H1 (cell line): Measurements from ENCODE around the gene PHC2. TPM values are rescaled to one million over a fixed set of nuclear protein-coding genes. Genes with fewer than 3 reads are reported as not detected.

Experiments used
- CTCF ChIA-PET: fragments of 300-600 bp; sonication (Branson Sonifier 250); formaldehyde crosslinking; loops from one replicate; lab custom pipeline; 2021; ENCODE audit not compliant: partially characterized antibody; lab: Charles Lee
- POLR2A ChIA-PET: fragments of 300-600 bp; sonication (Branson Sonifier 250); formaldehyde crosslinking; loops from one replicate; lab custom pipeline; 2021; ENCODE audit warnings: inconsistent platforms; ENCODE audit not compliant: partially characterized antibody; lab: Charles Lee
- DNase-seq, 2 experiments: peaks; one replicate each; pipeline versions ENCODE4 v3.0.0 to v3.0.0-alpha.2; 2010 to 2022; ENCODE audit warnings: low spot score in 2 of 2, low read depth in 1 of 2, mixed read lengths in 1 of 2
- FAIRE-seq: peaks from 2 replicates; lab custom pipeline; 2011; peaks lifted over from hg19 to GRCh38; lab: Jason Lieb, UNC
- H2AFZ ChIP-seq: 2 replicates; pipeline ENCODE4 v1.8.1; 2012; ENCODE audit warnings: low read length, inconsistent platforms
- H2AK5ac ChIP-seq: 2 replicates; pipeline ENCODE4 v1.6.1; 2013; ENCODE audit warnings: low read depth, low read length
- H2BK120ac ChIP-seq: replicated peaks from 2 replicates; pipeline ENCODE3; 2013; ENCODE audit warnings: low read depth, low read length, inconsistent platforms
- H2BK12ac ChIP-seq: 2 replicates; pipeline ENCODE4 v1.6.1; 2013; ENCODE audit warnings: low read depth, low read length
- H2BK15ac ChIP-seq: 2 replicates; pipeline ENCODE4 v1.6.1; 2013; ENCODE audit warnings: low read length
- H2BK20ac ChIP-seq: 2 replicates; pipeline ENCODE4 v1.6.1; 2013; ENCODE audit warnings: low read length
- H2BK5ac ChIP-seq: 2 replicates; pipeline ENCODE4 v1.6.1; 2013; ENCODE audit warnings: low read depth, low read length
- H3K14ac ChIP-seq: 2 replicates; pipeline ENCODE4 v1.6.1; 2013; ENCODE audit warnings: inconsistent platforms; ENCODE audit not compliant: insufficient read length
- H3K18ac ChIP-seq: 2 replicates; pipeline ENCODE4 v1.6.1; 2013; ENCODE audit warnings: low read length; ENCODE audit errors: extremely low read depth
- H3K23ac ChIP-seq: 2 replicates; pipeline ENCODE4 v1.6.1; 2013; ENCODE audit warnings: inconsistent platforms; ENCODE audit not compliant: insufficient read length
- H3K23me2 ChIP-seq: 2 replicates; pipeline ENCODE4 v1.6.1; 2013; ENCODE audit warnings: low read depth, low read length
- H3K27ac ChIP-seq: 2 replicates; pipeline ENCODE4 v1.6.1; 2011; ENCODE audit warnings: low read depth, low read length, inconsistent platforms
- H3K27me3 ChIP-seq, 4 experiments: replicated peaks in 1 of 4; 1 replicate in 1 of 4; 2 replicates in 3 of 4; pipeline versions ENCODE4 v1.6.1 to v1.8.1; 2011 to 2013; ENCODE audit warnings: low read length in 3 of 4, mild to moderate bottlenecking in 3 of 4, inconsistent platforms in 2 of 4, mixed read lengths in 2 of 4, moderate library complexity in 1 of 4; ENCODE audit not compliant: control insufficient read depth in 3 of 4, insufficient read depth in 3 of 4; ENCODE audit errors: extremely low read depth in 1 of 4
- H3K36me3 ChIP-seq, 4 experiments: 2 replicates each; pipeline versions ENCODE4 v1.6.1 to v1.8.1; 2011 to 2013; ENCODE audit warnings: mild to moderate bottlenecking in 4 of 4, low read length in 3 of 4, moderate library complexity in 2 of 4, control low read depth in 1 of 4, inconsistent platforms in 1 of 4; ENCODE audit not compliant: insufficient read depth in 4 of 4, control insufficient read depth in 2 of 4
- H3K4ac ChIP-seq: replicated peaks from 2 replicates; pipeline ENCODE3; 2013; ENCODE audit warnings: low read length, low read depth, mixed read lengths, inconsistent platforms; ENCODE audit not compliant: insufficient read length
- H3K4me1 ChIP-seq, 4 experiments: replicated peaks in 1 of 4; 1 replicate in 1 of 4; 2 replicates in 3 of 4; pipeline versions ENCODE4 v1.6.1 to v1.8.1; 2011 to 2013; ENCODE audit warnings: low read length in 3 of 4, inconsistent platforms in 2 of 4, mixed read lengths in 1 of 4; ENCODE audit not compliant: insufficient read depth in 4 of 4, control insufficient read depth in 3 of 4
- H3K4me2 ChIP-seq, 2 experiments: 2 replicates each; pipeline versions ENCODE4 v1.6.1 to v1.8.1; 2011 to 2013; ENCODE audit warnings: low read depth in 2 of 2, low read length in 2 of 2, control low read depth in 1 of 2, inconsistent platforms in 1 of 2, mild to moderate bottlenecking in 1 of 2; ENCODE audit not compliant: insufficient read depth in 1 of 2
- H3K4me3 ChIP-seq, 4 experiments: fragments of 200-600, 300-600 bp in 1 of 4; sonication (generic), shearing (Covaris generic), sonication (Bioruptor Twin) in 1 of 4; 2 replicates each; pipeline versions ENCODE4 v1.5.1 to v1.8.1; 2011 to 2016; ENCODE audit warnings: low read length in 4 of 4, low read depth in 3 of 4, control low read depth in 2 of 4, inconsistent platforms in 2 of 4, mild to moderate bottlenecking in 2 of 4, mixed read lengths in 1 of 4, moderate library complexity in 1 of 4; ENCODE audit not compliant: insufficient read depth in 2 of 4; ENCODE audit errors: extremely low read depth in 1 of 4
- H3K56ac ChIP-seq: replicated peaks from 2 replicates; pipeline ENCODE3; 2013; ENCODE audit warnings: low read depth, mild to moderate bottlenecking, mixed read lengths, low read length, inconsistent platforms; ENCODE audit not compliant: insufficient read length
- H3K79me1 ChIP-seq: 2 replicates; pipeline ENCODE4 v1.6.1; 2013; ENCODE audit warnings: low read depth, low read length, control low read depth
- H3K79me2 ChIP-seq, 2 experiments: 2 replicates each; pipeline versions ENCODE4 v1.6.1 to v1.8.1; 2012 to 2013; ENCODE audit warnings: low read length in 2 of 2, mild to moderate bottlenecking in 2 of 2, inconsistent platforms in 1 of 2; ENCODE audit not compliant: insufficient read depth in 2 of 2, control insufficient read depth in 1 of 2
- H3K9ac ChIP-seq, 4 experiments: replicated peaks in 1 of 4; 1 replicate in 1 of 4; 2 replicates in 3 of 4; pipeline versions ENCODE4 v1.6.1 to v1.8.1; 2011 to 2013; ENCODE audit warnings: low read depth in 3 of 4, low read length in 3 of 4, control low read depth in 2 of 4, mild to moderate bottlenecking in 2 of 4, moderate library complexity in 2 of 4, inconsistent platforms in 1 of 4; ENCODE audit errors: extremely low read depth in 1 of 4
- H3K9me3 ChIP-seq, 2 experiments: 2 replicates each; pipeline versions ENCODE4 v1.6.1 to v1.8.1; 2012 to 2013; ENCODE audit warnings: mild to moderate bottlenecking in 2 of 2, moderate library complexity in 2 of 2, control low read depth in 1 of 2, inconsistent platforms in 1 of 2, low read depth in 1 of 2, low read length in 1 of 2, mixed read lengths in 1 of 2; ENCODE audit not compliant: insufficient read depth in 2 of 2
- H4K20me1 ChIP-seq, 2 experiments: replicated peaks in 1 of 2; 2 replicates each; pipeline versions ENCODE3 to v1.8.1; 2011 to 2013; ENCODE audit warnings: inconsistent platforms in 2 of 2, low read length in 2 of 2, mild to moderate bottlenecking in 1 of 2; ENCODE audit not compliant: insufficient read depth in 2 of 2, control insufficient read depth in 1 of 2
- H4K5ac ChIP-seq: 2 replicates; pipeline ENCODE4 v1.6.1; 2013; ENCODE audit warnings: low read length, low read depth, mixed read lengths, inconsistent platforms; ENCODE audit not compliant: insufficient read length
- H4K8ac ChIP-seq: 2 replicates; pipeline ENCODE4 v1.8.0; 2013; ENCODE audit warnings: mild to moderate bottlenecking, moderate library complexity, low read length, inconsistent platforms; ENCODE audit not compliant: insufficient read depth; ENCODE audit errors: extremely low read depth
- H4K91ac ChIP-seq: replicated peaks from 2 replicates; pipeline ENCODE3; 2013; ENCODE audit warnings: low read length, mixed read lengths, inconsistent platforms; ENCODE audit not compliant: insufficient read length
- POLR2A ChIP-seq, 2 experiments: IDR thresholded peaks; 1 replicate in 1 of 2; 2 replicates in 1 of 2; pipeline ENCODE4 v1.6.1; 2011; ENCODE audit warnings: low read depth in 2 of 2, low read length in 2 of 2, mild to moderate bottlenecking in 2 of 2; ENCODE audit errors: control extremely low read depth in 1 of 2
- SRF ChIP-seq: IDR thresholded peaks from 2 replicates; pipeline ENCODE4 v1.6.1; 2011; ENCODE audit warnings: mild to moderate bottlenecking, low read depth, low read length, moderate library complexity
- SUZ12 ChIP-seq: fragments of 200-600 bp; sonication (generic); IDR thresholded peaks from 2 replicates; pipeline ENCODE4 v1.6.1; 2012; ENCODE audit warnings: mild to moderate bottlenecking, inconsistent platforms, low read length, moderate library complexity, mixed read lengths
- TAF7 ChIP-seq: optimal IDR thresholded peaks from 2 replicates; pipeline ENCODE3; 2011; ENCODE audit warnings: low read depth, mild to moderate bottlenecking, inconsistent platforms, low read length, moderate library complexity, borderline replicate concordance
- TBP ChIP-seq: IDR thresholded peaks from 2 replicates; pipeline ENCODE4 v1.6.1; 2011; ENCODE audit warnings: low read depth, low read length, improper control_type of control experiment
- WGBS, 2 experiments: shearing (Covaris generic) in 1 of 2; methylation state at CpG; one replicate each; pipeline versions ENCODE4 v1.1.6 to v1.1.7; 2013 to 2015; ENCODE audit warnings: low lambda C conversion rate in 2 of 2, mixed read lengths in 2 of 2, inconsistent platforms in 1 of 2, low coverage in 1 of 2, missing lambda C conversion rate in 1 of 2; ENCODE audit not compliant: insufficient replicate concordance in 2 of 2, insufficient coverage in 1 of 2, insufficient read length in 1 of 2; ENCODE audit errors: extremely low coverage in 1 of 2, missing lambda C conversion rate in 1 of 2; 5-methylcytosine and 5-hydroxymethylcytosine counted together
- polyA plus RNA-seq, 7 experiments: library from polyadenylated mRNA; depleted of rRNA in 3 of 7; stranded (reverse) in 5 of 7; unstranded in 2 of 7; fragments of >200 nt in 5 of 7; fragments of 200-250 nt in 2 of 7; gene quantifications; 1 replicate in 5 of 7; 2 replicates in 1 of 7; 4 replicates in 1 of 7; pipeline versions ENCODE4 v1.2.1 to v1.2.3, GENCODE V29; 2011 to 2013; ENCODE audit warnings: missing spikeins in 2 of 7, mixed read lengths in 2 of 7
- total RNA-seq: library from RNA; stranded (reverse); fragmentation: NEBNext Ultra II Directional; extraction: Animal tissue kit (Norgen Biotek cat#: 25700); gene quantifications from 2 replicates; pipeline ENCODE4 v1.2.1, GENCODE V29; 2021
- TF ChIP-seq, protein P1 (sequence below): IDR thresholded peaks from 2 replicates; pipeline ENCODE4 v1.6.1; 2011; ENCODE audit warnings: low read depth, mild to moderate bottlenecking, low read length; ENCODE audit not compliant: insufficient read depth

Gene PHC2
- total and polyA plus RNA-seq, 2 of the 8 experiments (the other 6 are each of a cell fraction or from before 2014, with no cell fraction given): 5.6 to 14.2 TPM

- H2AFZ ChIP-seq: no peak overlapping the region
- H2BK5ac ChIP-seq: no peak overlapping the region
- peaks cover 2 to 8% of the 10 kb centered on the region in 2 experiments for H4K20me1 ChIP-seq
- 0 out of 2 replicates have a peak, but pooled peaks cover 3% of the 10 kb centered on the region for H3K79me1 ChIP-seq
- H3K27me3 ChIP-seq: 0 out of 7 replicates have a peak, but pooled peaks cover 0 to 4% (median 0%) of the 10 kb centered on the region in 4 experiments
- FAIRE-seq (no peak), DNase-seq (no peak)
- no peak overlapping the region for H2AK5ac ChIP-seq
- no peak overlapping the region for H2BK20ac ChIP-seq
- 78% methylated on average over 4 of the region's 4 CpGs; no CpG with 5 or more reads in 1 of the 2 experiments for WGBS, 2 experiments
- H3K4me3 ChIP-seq: no peak overlapping the region
- H3K9me3 ChIP-seq: no peaks in the 10 kb centered on the region
- no peak overlapping the region for H3K4ac ChIP-seq
- H3K23ac ChIP-seq: no peak overlapping the region
- POLR2A ChIA-PET: interaction anchor here (0.6 kb wide), 1 partner anchor 161 kb away, joined by 3 read pairs; no protein-coding TSS in a partner anchor
- no peak overlapping the region for H3K9ac ChIP-seq
- no peak overlapping the region for H3K4me2 ChIP-seq
- H3K18ac ChIP-seq: no peak overlapping the region
- no peak overlapping the region for H2BK15ac ChIP-seq
- TF ChIP-seq TAF7 (no peak), TBP (no peak), POLR2A (IDR thresholded peaks at IDR 0.05; ENCODE audit: control extremely low read depth in 1 of 2, low read depth in 2 of 2, low read length in 2 of 2) (no peak), SRF (no peak), SUZ12 (no peak)
- TF ChIP-seq, protein P1, sequence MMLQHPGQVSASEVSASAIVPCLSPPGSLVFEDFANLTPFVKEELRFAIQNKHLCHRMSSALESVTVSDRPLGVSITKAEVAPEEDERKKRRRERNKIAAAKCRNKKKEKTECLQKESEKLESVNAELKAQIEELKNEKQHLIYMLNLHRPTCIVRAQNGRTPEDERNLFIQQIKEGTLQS: no peak
- H4K8ac ChIP-seq: no peak overlapping the region
- no peak overlapping the region for H3K56ac ChIP-seq
- H3K79me2 ChIP-seq: no peaks in the 10 kb centered on the region
- H3K23me2 ChIP-seq: no peaks in the 10 kb centered on the region
- H3K36me3 ChIP-seq: peaks cover 0 to 12% (median 6%) of the 10 kb centered on the region in 4 experiments; a peak in 7 of 8 replicates
- peak overlapping the region; percentile 10 for H4K91ac ChIP-seq
- H3K27ac ChIP-seq: no peak overlapping the region
- no peak overlapping the region for H4K5ac ChIP-seq
- H3K4me1 ChIP-seq: peaks cover 0 to 8% (median 0%) of the 10 kb centered on the region in 4 experiments; a peak in 3 of 7 replicates
- H2BK120ac ChIP-seq: no peak overlapping the region
- no peak overlapping the region for H2BK12ac ChIP-seq
- no peak overlapping the region for H3K14ac ChIP-seq
- CTCF ChIA-PET: interaction anchor here (0.6 to 7.8 kb wide), 52 partner anchors 9 to 367 kb away, joined by 3 to 180 read pairs (median 4); partner anchors contain the start of genes A3GALT2 and ZSCAN20
Measured at GRCh38 chr1:33297911-33298622, 132.8 kb downstream of the PHC2 start.
